HEK293 (cell line): Measurements from ENCODE around the gene ABHD17A.
A peak's percentile ranks its signal among the peaks of the same experiment; 100 is the strongest.

Experiments used
- CTCF ChIA-PET: fragments of 350-600 bp; formaldehyde crosslinking; extraction: SDS; loops from one replicate; lab custom pipeline; 2021; ENCODE audit warnings: antibody characterized with exemption; lab: Yijun Ruan, JAX
- POLR2A ChIA-PET: fragments of 300-600 bp; formaldehyde crosslinking; extraction: SDS; loops from one replicate; lab custom pipeline; 2020; ENCODE audit warnings: antibody characterized with exemption, inconsistent platforms; lab: Yijun Ruan, JAX
- H3K27ac ChIP-seq: fragments of 200-500 bp; sonication (Bioruptor generic); 2 replicates; pipeline ENCODE4 v1.5.1; 2014; ENCODE audit warnings: low read depth, low read length, control low read depth, inconsistent platforms; ENCODE audit errors: extremely low read depth
- H3K36me3 ChIP-seq, 2 experiments: fragments of 200-500 bp in 1 of 2; sonication (Bioruptor generic) in 1 of 2; 1 replicate in 1 of 2; 2 replicates in 1 of 2; pipeline ENCODE4 v1.5.1; 2014 to 2017; ENCODE audit warnings: inconsistent platforms in 2 of 2, low read length in 2 of 2; ENCODE audit not compliant: control insufficient read depth in 2 of 2, insufficient read depth in 1 of 2
- H3K4me1 ChIP-seq: fragments of 200-500 bp; sonication (Bioruptor generic); 2 replicates; pipeline ENCODE4 v1.5.1; 2014; ENCODE audit warnings: mild to moderate bottlenecking, low read length, inconsistent platforms; ENCODE audit not compliant: control insufficient read depth, insufficient read depth
- H3K4me3 ChIP-seq: 2 replicates; pipeline ENCODE4 v1.5.1; 2011; ENCODE audit warnings: low read depth, mild to moderate bottlenecking, control low read depth, low read length, moderate library complexity
- H3K9me3 ChIP-seq: fragments of 200-500 bp; sonication (Bioruptor generic); 2 replicates; pipeline ENCODE4 v1.5.1; 2014; ENCODE audit warnings: low read depth, low read length, inconsistent platforms; ENCODE audit not compliant: control insufficient read depth, insufficient read depth
- GLI4 ChIP-seq: fragments of 450-650 bp; formaldehyde crosslinking; IDR thresholded peaks from 2 replicates; pipeline ENCODE4 v1.5.1; 2016; ENCODE audit warnings: missing biosample characterization, missing genetic modification characterization
- GLIS1 ChIP-seq: fragments of 450-650 bp; formaldehyde crosslinking; IDR thresholded peaks from 2 replicates; pipeline ENCODE4 v1.5.1; 2016; ENCODE audit warnings: missing biosample characterization, missing genetic modification characterization
- GLIS2 ChIP-seq: fragments of 450-650 bp; formaldehyde crosslinking; IDR thresholded peaks from 2 replicates; pipeline ENCODE4 v1.5.1; 2016; ENCODE audit warnings: missing biosample characterization, missing genetic modification characterization
- IKZF3 ChIP-seq: fragments of 450-650 bp; IDR thresholded peaks from 2 replicates; pipeline ENCODE4 v1.5.0; 2018; ENCODE audit warnings: missing biosample characterization, mild to moderate bottlenecking, missing genetic modification characterization, moderate library complexity
- KLF1 ChIP-seq: fragments of 450-650 bp; formaldehyde crosslinking; IDR thresholded peaks from 2 replicates; pipeline ENCODE4 v1.5.1; 2016; ENCODE audit warnings: missing biosample characterization, missing genetic modification characterization
- KLF8 ChIP-seq: fragments of 450-650 bp; formaldehyde crosslinking; IDR thresholded peaks from 2 replicates; pipeline ENCODE4 v1.5.1; 2016; ENCODE audit warnings: missing biosample characterization, missing genetic modification characterization
- MZF1 ChIP-seq: fragments of 450-650 bp; formaldehyde crosslinking; IDR thresholded peaks from 2 replicates; pipeline ENCODE4 v1.5.1; 2017; ENCODE audit warnings: missing biosample characterization, missing genetic modification characterization, borderline replicate concordance
- PATZ1 ChIP-seq: fragments of 450-650 bp; formaldehyde crosslinking; IDR thresholded peaks from 2 replicates; pipeline ENCODE4 v1.5.1; 2016; ENCODE audit warnings: missing biosample characterization, missing genetic modification characterization
- RBAK ChIP-seq: fragments of 450-650 bp; formaldehyde crosslinking; IDR thresholded peaks from 2 replicates; pipeline ENCODE4 v1.5.1; 2016; ENCODE audit warnings: missing biosample characterization, missing genetic modification characterization
- SETDB1 ChIP-seq: IDR thresholded peaks from one replicate; pipeline ENCODE4 v1.6.1; 2017; ENCODE audit warnings: mild to moderate bottlenecking, low read length, moderate library complexity, mixed read lengths; ENCODE audit not compliant: insufficient read length
- SP7 ChIP-seq: fragments of 450-650 bp; formaldehyde crosslinking; IDR thresholded peaks from 2 replicates; pipeline ENCODE4 v1.5.1; 2016; ENCODE audit warnings: missing biosample characterization, missing genetic modification characterization
- ZBTB8A ChIP-seq: fragments of 450-650 bp; formaldehyde crosslinking; IDR thresholded peaks from 2 replicates; pipeline ENCODE4 v1.5.1; 2016; ENCODE audit warnings: missing biosample characterization, missing genetic modification characterization
- ZFP69B ChIP-seq: fragments of 450-650 bp; formaldehyde crosslinking; IDR thresholded peaks from 2 replicates; pipeline ENCODE4 v1.5.1; 2016; ENCODE audit warnings: missing biosample characterization, missing genetic modification characterization
- ZNF10 ChIP-seq: fragments of 450-650 bp; formaldehyde crosslinking; IDR thresholded peaks from 2 replicates; pipeline ENCODE4 v1.5.1; 2017; ENCODE audit warnings: missing biosample characterization, missing genetic modification characterization
- ZNF133 ChIP-seq: fragments of 450-650 bp; formaldehyde crosslinking; IDR thresholded peaks from 2 replicates; pipeline ENCODE4 v1.5.1; 2016; ENCODE audit warnings: missing biosample characterization, missing genetic modification characterization
- ZNF202 ChIP-seq: fragments of 450-650 bp; formaldehyde crosslinking; IDR thresholded peaks from 2 replicates; pipeline ENCODE4 v1.5.1; 2016; ENCODE audit warnings: missing biosample characterization, missing genetic modification characterization, borderline replicate concordance
- ZNF223 ChIP-seq: fragments of 450-650 bp; formaldehyde crosslinking; IDR thresholded peaks from 2 replicates; pipeline ENCODE4 v1.5.1; 2016; ENCODE audit warnings: missing biosample characterization, missing genetic modification characterization
- ZNF302 ChIP-seq: fragments of 450-650 bp; formaldehyde crosslinking; IDR thresholded peaks from 2 replicates; pipeline ENCODE4 v1.5.1; 2016; ENCODE audit warnings: missing biosample characterization, missing genetic modification characterization, low read depth
- ZNF341 ChIP-seq: fragments of 450-650 bp; formaldehyde crosslinking; IDR thresholded peaks from 2 replicates; pipeline ENCODE4; 2016; ENCODE audit warnings: low read depth, missing biosample characterization, missing genetic modification characterization
- ZNF394 ChIP-seq: fragments of 450-650 bp; formaldehyde crosslinking; IDR thresholded peaks from 2 replicates; pipeline ENCODE4 v1.5.1; 2016; ENCODE audit warnings: missing biosample characterization, missing genetic modification characterization, mild to moderate bottlenecking, moderate library complexity, borderline replicate concordance
- ZNF48 ChIP-seq: fragments of 450-650 bp; formaldehyde crosslinking; IDR thresholded peaks from 2 replicates; pipeline ENCODE4 v1.5.1; 2016; ENCODE audit warnings: missing biosample characterization, missing genetic modification characterization
- ZNF501 ChIP-seq: fragments of 450-650 bp; formaldehyde crosslinking; IDR thresholded peaks from 2 replicates; pipeline ENCODE4 v1.5.1; 2016; ENCODE audit warnings: missing biosample characterization, missing genetic modification characterization
- ZNF660 ChIP-seq: fragments of 450-650 bp; IDR thresholded peaks from 2 replicates; pipeline ENCODE4 v1.5.1; 2018; ENCODE audit warnings: missing biosample characterization, mild to moderate bottlenecking, missing genetic modification characterization
- ZNF664 ChIP-seq: fragments of 450-650 bp; formaldehyde crosslinking; IDR thresholded peaks from 2 replicates; pipeline ENCODE4 v1.5.1; 2016; ENCODE audit warnings: missing biosample characterization, missing genetic modification characterization
- ZNF670 ChIP-seq: fragments of 450-650 bp; formaldehyde crosslinking; IDR thresholded peaks from 2 replicates; pipeline ENCODE4 v1.5.1; 2016; ENCODE audit warnings: missing biosample characterization, missing genetic modification characterization, low read depth
- ZNF776 ChIP-seq: fragments of 450-650 bp; formaldehyde crosslinking; IDR thresholded peaks from 2 replicates; pipeline ENCODE4 v1.5.0; 2017; ENCODE audit warnings: missing biosample characterization, missing genetic modification characterization, borderline replicate concordance
- ZNF830 ChIP-seq: fragments of 450-650 bp; IDR thresholded peaks from 2 replicates; pipeline ENCODE4 v1.5.0; 2018; ENCODE audit warnings: missing biosample characterization, missing genetic modification characterization, low read depth, mild to moderate bottlenecking, moderate library complexity
- ZSCAN4 ChIP-seq: fragments of 450-650 bp; formaldehyde crosslinking; IDR thresholded peaks from 2 replicates; pipeline ENCODE4 v1.5.1; 2017; ENCODE audit warnings: missing biosample characterization, missing genetic modification characterization

The ABHD17A gene

GRCh38 chr19:1860821-1861598 lies 24.3 kb downstream of the ABHD17A start:
- CTCF ChIA-PET, result interaction anchor here (1.0 kb wide), 1 partner anchor 24 kb away, joined by 3 read pairs; no protein-coding TSS in a partner anchor
- Histone ChIP-seq H3K27ac (no peak overlapping the region), H3K9me3 (no peaks in the 10 kb centered on the region), H3K4me1 (peaks cover 21% of the 10 kb centered on the region), H3K4me3 (no peak overlapping the region), H3K36me3 (no peaks in the 10 kb centered on the region)
- POLR2A ChIA-PET, result no interaction called here
- peak; percentile 42 for TF ChIP-seq GLIS1 (tag by site-specific recombination)
- TF ChIP-seq GLIS2, result 0 out of 2 replicates have a peak, but pooled peaks have one; percentile 9
- no peak for TF ChIP-seq ZNF48 (tag by site-specific recombination)
- no peak for TF ChIP-seq ZNF670 (tag by site-specific recombination)
- no peak for TF ChIP-seq KLF1 (tag by site-specific recombination)
- TF ChIP-seq ZNF202 (tag by site-specific recombination), result no peak
- no peak for TF ChIP-seq MZF1 (tag by site-specific recombination)
- no peak for TF ChIP-seq ZSCAN4
- TF ChIP-seq ZNF133 (tag by site-specific recombination), result no peak
- no peak for TF ChIP-seq ZFP69B (tag by site-specific recombination)
- TF ChIP-seq ZNF223 (tag by site-specific recombination), result no peak

GRCh38 chr19:1860042-1860775 lies 25.1 kb downstream of the ABHD17A start:
- CTCF ChIA-PET, result interaction anchor here (0.6 to 1.0 kb wide), 3 partner anchors 8 to 153 kb away, joined by 3 to 4 read pairs (median 3); no protein-coding TSS in a partner anchor
- no peaks in the 10 kb centered on the region for H3K9me3 ChIP-seq
- no peaks in the 10 kb centered on the region for H3K36me3 ChIP-seq
- H3K27ac ChIP-seq, result no peak overlapping the region
- H3K4me3 ChIP-seq, result no peak overlapping the region
- POLR2A ChIA-PET, result interaction anchor here (0.6 to 0.7 kb wide), 3 partner anchors 24 to 196 kb away, joined by 3 to 7 read pairs (median 4); no protein-coding TSS in a partner anchor
- peaks cover 21% of the 10 kb centered on the region for H3K4me1 ChIP-seq
- no peak for TF ChIP-seq RBAK
- TF ChIP-seq SETDB1, result no peak
- TF ChIP-seq ZNF302 (tag by site-specific recombination), result no peak
- no peak for TF ChIP-seq ZNF664
- 0 out of 2 replicates have a peak, but pooled peaks have one; percentile 17 for TF ChIP-seq SP7 (tag by site-specific recombination)
- no peak for TF ChIP-seq ZNF660
- TF ChIP-seq ZNF10 (tag by site-specific recombination), result no peak
- peak; percentile 11; the same call in 1 of the 2 replicates for TF ChIP-seq IKZF3 (tag by site-specific recombination)
- no peak for TF ChIP-seq ZNF776
- TF ChIP-seq PATZ1 (tag by site-specific recombination), result peak; percentile 68; the same call in 1 of the 2 replicates
- no peak for TF ChIP-seq ZNF501 (tag by site-specific recombination)
- no peak for TF ChIP-seq ZNF394 (tag by site-specific recombination)
- TF ChIP-seq GLI4 (tag by site-specific recombination), result no peak
- TF ChIP-seq ZNF341 (tag by site-specific recombination), result peak; percentile 46
- no peak for TF ChIP-seq ZBTB8A
- TF ChIP-seq ZNF830, result no peak
- peak; percentile 32; the same call in 1 of the 2 replicates for TF ChIP-seq KLF8
